ENCODE data around the gene ACAP2. TPM values are rescaled to one million over a fixed set of nuclear protein-coding genes. Genes with fewer than 3 reads are reported as not detected.

ACAP2 gene
- total RNA-seq, 4 donors from 2014 or later, result 41.9 to 53.2 (median 48.0) TPM

GRCh38 chr3:195395208-195395816, 47.5 kb downstream of the ACAP2 start:
- DNase-seq (ENCODE audit: low spot score in 2 of 2), result no peak
- no peaks in the 10 kb centered on the region for H3K27me3 ChIP-seq
- no peaks in the 10 kb centered on the region for H3K9me3 ChIP-seq
- WGBS, result 93% methylated on average over 4 of the region's 4 CpGs
- H3K27ac ChIP-seq, result no peak overlapping the region
- TF ChIP-seq CTCF (IDR thresholded peaks at IDR 0.05) (no peak), POLR2A (IDR thresholded peaks at IDR 0.05) (no peak), EP300 (IDR thresholded peaks at IDR 0.05) (no peak), POLR2AphosphoS5 (IDR thresholded peaks at IDR 0.05) (no peak)
- H3K36me3 ChIP-seq, result peaks cover 4% of the 10 kb centered on the region
- no peak overlapping the region for H3K4me3 ChIP-seq
- peaks cover 15% of the 10 kb centered on the region for H3K4me1 ChIP-seq

- Histone ChIP-seq H3K4me1 (peaks cover 15% of the 10 kb centered on the region), H3K27ac (no peak overlapping the region), H3K4me3 (no peak overlapping the region), H3K27me3 (no peaks in the 10 kb centered on the region), H3K9me3 (no peaks in the 10 kb centered on the region), H3K36me3 (peaks cover 9% of the 10 kb centered on the region)
- DNase-seq (ENCODE audit: low spot score in 2 of 2), result no peak
- whole genome bisulfite sequencing, result 89% methylated on average over 3 of the region's 3 CpGs
- TF ChIP-seq POLR2A (IDR thresholded peaks at IDR 0.05), result no peak
- no peak for TF ChIP-seq POLR2AphosphoS5 (IDR thresholded peaks at IDR 0.05)
- no peak for TF ChIP-seq CTCF (IDR thresholded peaks at IDR 0.05)
- TF ChIP-seq EP300 (IDR thresholded peaks at IDR 0.05), result no peak
Measured at GRCh38 chr3:195394700-195395099, 48.1 kb downstream of the ACAP2 start.

GRCh38 chr3:195394024-195394423, 48.8 kb downstream of the ACAP2 start:
- H3K27ac ChIP-seq, result no peak overlapping the region
- no peak for DNase-seq (ENCODE audit: low spot score in 2 of 2)
- TF ChIP-seq POLR2AphosphoS5 (IDR thresholded peaks at IDR 0.05), result no peak
- TF ChIP-seq POLR2A (IDR thresholded peaks at IDR 0.05), result no peak
- no peak for TF ChIP-seq CTCF (IDR thresholded peaks at IDR 0.05)
- TF ChIP-seq EP300 (IDR thresholded peaks at IDR 0.05), result no peak
- peaks cover 15% of the 10 kb centered on the region for H3K4me1 ChIP-seq
- 92% methylated on average over 7 of the region's 7 CpGs for WGBS
- H3K4me3 ChIP-seq, result no peak overlapping the region
- peaks cover 11% of the 10 kb centered on the region for H3K36me3 ChIP-seq
- no peaks in the 10 kb centered on the region for H3K9me3 ChIP-seq
- H3K27me3 ChIP-seq, result no peaks in the 10 kb centered on the region

- no peak overlapping the region for H3K27ac ChIP-seq
- no peak for DNase-seq (ENCODE audit: low spot score in 2 of 2)
- WGBS, result 81% methylated on average over 2 of the region's 2 CpGs
- H3K27me3 ChIP-seq, result no peaks in the 10 kb centered on the region
- H3K36me3 ChIP-seq, result peaks cover 11% of the 10 kb centered on the region
- H3K9me3 ChIP-seq, result no peaks in the 10 kb centered on the region
- peaks cover 15% of the 10 kb centered on the region for H3K4me1 ChIP-seq
- TF ChIP-seq POLR2A (IDR thresholded peaks at IDR 0.05), result no peak
- no peak for TF ChIP-seq POLR2AphosphoS5 (IDR thresholded peaks at IDR 0.05)
- TF ChIP-seq CTCF (IDR thresholded peaks at IDR 0.05), result no peak
- TF ChIP-seq EP300 (IDR thresholded peaks at IDR 0.05), result no peak
- H3K4me3 ChIP-seq, result no peak overlapping the region
Measured at GRCh38 chr3:195388380-195388779, 54.4 kb downstream of the ACAP2 start.

- WGBS, result 58% methylated on average over 3 of the region's 3 CpGs
- TF ChIP-seq EP300 (IDR thresholded peaks at IDR 0.05) (no peak), POLR2A (IDR thresholded peaks at IDR 0.05) (no peak), POLR2AphosphoS5 (IDR thresholded peaks at IDR 0.05) (no peak), CTCF (IDR thresholded peaks at IDR 0.05) (no peak)
- H3K4me1 ChIP-seq, result peaks cover 15% of the 10 kb centered on the region
- H3K27ac ChIP-seq, result no peak overlapping the region
- no peak for DNase-seq (ENCODE audit: low spot score in 2 of 2)
- H3K36me3 ChIP-seq, result peaks cover 11% of the 10 kb centered on the region
- H3K9me3 ChIP-seq, result no peaks in the 10 kb centered on the region
- no peak overlapping the region for H3K4me3 ChIP-seq
- no peaks in the 10 kb centered on the region for H3K27me3 ChIP-seq
Measured at GRCh38 chr3:195386739-195387138, 56.1 kb downstream of the ACAP2 start.

Data from suprapubic skin (tissue), 4 donors.